ENCODE data around the gene ADPGK.

The ADPGK gene

DNA sequence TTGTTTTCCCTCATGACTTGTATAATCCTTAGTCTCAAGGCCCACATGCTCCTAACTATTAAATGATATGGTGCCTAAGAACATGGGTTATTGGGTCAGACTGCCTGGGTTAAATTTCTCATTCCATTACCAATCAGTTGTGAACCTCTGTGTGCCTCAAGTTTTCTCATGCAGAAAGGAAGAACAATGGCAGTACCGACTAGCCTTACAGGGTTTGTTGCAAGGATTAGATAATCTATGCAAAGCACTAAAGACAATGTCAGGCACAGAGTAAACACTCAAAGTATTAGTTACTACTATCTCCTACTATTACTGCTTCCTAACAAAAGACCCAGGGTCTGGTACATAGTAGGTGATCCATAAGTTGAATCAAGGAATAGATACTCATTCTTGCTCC is 12.2 kb downstream of the ADPGK start:
- TF ChIP-seq, protein P1, sequence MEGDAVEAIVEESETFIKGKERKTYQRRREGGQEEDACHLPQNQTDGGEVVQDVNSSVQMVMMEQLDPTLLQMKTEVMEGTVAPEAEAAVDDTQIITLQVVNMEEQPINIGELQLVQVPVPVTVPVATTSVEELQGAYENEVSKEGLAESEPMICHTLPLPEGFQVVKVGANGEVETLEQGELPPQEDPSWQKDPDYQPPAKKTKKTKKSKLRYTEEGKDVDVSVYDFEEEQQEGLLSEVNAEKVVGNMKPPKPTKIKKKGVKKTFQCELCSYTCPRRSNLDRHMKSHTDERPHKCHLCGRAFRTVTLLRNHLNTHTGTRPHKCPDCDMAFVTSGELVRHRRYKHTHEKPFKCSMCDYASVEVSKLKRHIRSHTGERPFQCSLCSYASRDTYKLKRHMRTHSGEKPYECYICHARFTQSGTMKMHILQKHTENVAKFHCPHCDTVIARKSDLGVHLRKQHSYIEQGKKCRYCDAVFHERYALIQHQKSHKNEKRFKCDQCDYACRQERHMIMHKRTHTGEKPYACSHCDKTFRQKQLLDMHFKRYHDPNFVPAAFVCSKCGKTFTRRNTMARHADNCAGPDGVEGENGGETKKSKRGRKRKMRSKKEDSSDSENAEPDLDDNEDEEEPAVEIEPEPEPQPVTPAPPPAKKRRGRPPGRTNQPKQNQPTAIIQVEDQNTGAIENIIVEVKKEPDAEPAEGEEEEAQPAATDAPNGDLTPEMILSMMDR (IDR thresholded peaks at IDR 0.05; ENCODE audit: control insufficient read depth, extremely low read depth, insufficient read depth): no peak
- no peak for DNase-seq (ENCODE audit: low read depth)
- no peak overlapping the region for H3K4me3 ChIP-seq (ENCODE audit: low read depth, low read length)

DNA sequence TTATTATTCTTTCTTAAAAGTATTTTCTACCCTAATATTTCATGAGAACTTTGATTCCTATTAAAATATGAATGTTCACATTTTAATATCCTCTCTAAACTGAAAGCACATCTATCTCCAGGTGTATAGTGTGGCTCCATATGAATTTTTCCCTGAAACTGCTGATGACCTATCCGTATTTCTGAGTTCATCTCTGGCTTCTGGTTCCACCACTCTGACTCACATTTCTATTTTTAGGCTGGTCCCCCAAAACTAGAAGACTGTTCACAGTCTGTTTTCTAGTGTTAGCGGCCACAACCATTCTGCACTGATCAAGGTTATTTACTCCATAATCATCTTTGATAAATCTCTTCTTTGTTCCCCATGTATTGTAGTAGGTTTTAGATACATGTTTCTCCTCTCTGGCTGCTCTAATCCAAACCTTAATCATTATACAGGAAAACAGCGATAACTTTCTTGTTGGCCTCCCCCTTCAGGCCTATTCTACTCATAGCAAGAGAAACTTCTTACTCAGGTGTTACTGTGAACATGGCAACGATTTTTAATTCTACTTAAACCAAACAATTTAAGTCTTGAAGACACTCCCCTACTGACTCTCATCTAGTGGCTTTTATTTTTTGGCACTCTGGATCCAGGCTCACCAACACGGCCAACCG is 12.8 kb downstream of the ADPGK start:
- H3K4me3 ChIP-seq (ENCODE audit: low read depth, low read length): no peak overlapping the region
- TF ChIP-seq, protein P1 (IDR thresholded peaks at IDR 0.05; ENCODE audit: control insufficient read depth, extremely low read depth, insufficient read depth): no peak; the same call in 1 of the 2 replicates
- no peak for DNase-seq (ENCODE audit: low read depth)

DNA sequence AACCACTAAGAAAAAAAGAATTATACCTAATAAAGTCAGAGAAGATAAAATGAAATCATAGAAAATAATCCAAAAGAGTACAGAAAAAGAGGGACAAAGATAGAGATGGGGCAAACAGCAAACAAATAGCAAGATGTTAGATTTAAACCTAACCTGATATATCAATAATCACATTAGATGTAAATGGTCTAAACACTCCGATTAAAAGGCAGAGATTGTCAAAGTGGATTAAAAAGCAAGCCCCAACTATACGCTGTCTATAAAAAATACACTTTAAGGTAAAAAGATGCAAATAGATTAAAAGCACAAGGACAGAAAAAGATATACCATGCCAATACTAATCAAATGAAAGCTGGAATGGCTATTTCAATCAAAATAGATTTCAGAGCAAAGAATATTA is 16.8 kb downstream of the ADPGK start:
- TF ChIP-seq, protein P1 (IDR thresholded peaks at IDR 0.05; ENCODE audit: control insufficient read depth, extremely low read depth, insufficient read depth): no peak
- no peak overlapping the region for H3K4me3 ChIP-seq (ENCODE audit: low read depth, low read length)
- DNase-seq (ENCODE audit: low read depth): no peak

DNA sequence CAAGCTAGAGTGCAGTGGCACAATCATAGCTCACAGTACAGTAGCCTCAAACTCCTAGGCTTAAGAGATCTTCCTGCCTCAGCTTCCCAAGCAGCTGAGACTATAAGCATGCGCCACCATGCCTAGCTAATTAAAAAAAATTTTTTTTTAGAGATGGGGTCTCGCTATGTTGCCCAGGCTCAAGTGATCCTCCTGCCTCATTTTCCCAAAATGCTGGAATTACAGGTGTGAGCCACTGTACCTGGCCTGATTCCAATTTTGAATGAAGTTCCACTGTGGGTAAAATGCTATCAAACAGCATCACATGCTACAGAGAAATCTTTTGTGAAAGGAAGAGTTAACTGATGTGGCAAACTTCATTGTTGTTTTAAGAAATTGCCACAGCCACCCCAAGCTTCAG is 17.5 kb downstream of the ADPGK start:
- DNase-seq (ENCODE audit: low read depth): no peak
- TF ChIP-seq, protein P1 (IDR thresholded peaks at IDR 0.05; ENCODE audit: control insufficient read depth, extremely low read depth, insufficient read depth): no peak
- no peak overlapping the region for H3K4me3 ChIP-seq (ENCODE audit: low read depth, low read length)

DNA sequence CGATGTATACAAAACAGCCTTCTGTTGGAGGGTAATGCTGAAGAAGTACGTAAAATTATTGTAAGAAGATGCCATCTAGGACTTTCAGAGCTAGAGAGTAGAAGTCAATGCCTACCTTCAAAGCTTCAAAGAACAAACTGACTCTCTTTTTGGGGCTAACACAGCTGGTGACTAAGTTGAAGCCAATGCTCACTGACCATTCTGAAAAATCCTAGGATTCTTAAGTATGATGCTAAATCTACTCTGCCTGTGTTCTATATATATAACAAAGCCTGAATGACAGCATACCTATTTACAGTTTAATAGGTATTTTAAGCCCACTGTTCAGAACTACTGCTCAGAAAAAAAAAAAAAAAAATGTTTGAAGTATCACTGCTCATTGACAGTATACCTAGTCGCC is 18.9 kb downstream of the ADPGK start:
- no peak for DNase-seq (ENCODE audit: low read depth)
- TF ChIP-seq, protein P1 (IDR thresholded peaks at IDR 0.05; ENCODE audit: control insufficient read depth, extremely low read depth, insufficient read depth): no peak
- H3K4me3 ChIP-seq (ENCODE audit: low read depth, low read length): no peak overlapping the region

DNA sequence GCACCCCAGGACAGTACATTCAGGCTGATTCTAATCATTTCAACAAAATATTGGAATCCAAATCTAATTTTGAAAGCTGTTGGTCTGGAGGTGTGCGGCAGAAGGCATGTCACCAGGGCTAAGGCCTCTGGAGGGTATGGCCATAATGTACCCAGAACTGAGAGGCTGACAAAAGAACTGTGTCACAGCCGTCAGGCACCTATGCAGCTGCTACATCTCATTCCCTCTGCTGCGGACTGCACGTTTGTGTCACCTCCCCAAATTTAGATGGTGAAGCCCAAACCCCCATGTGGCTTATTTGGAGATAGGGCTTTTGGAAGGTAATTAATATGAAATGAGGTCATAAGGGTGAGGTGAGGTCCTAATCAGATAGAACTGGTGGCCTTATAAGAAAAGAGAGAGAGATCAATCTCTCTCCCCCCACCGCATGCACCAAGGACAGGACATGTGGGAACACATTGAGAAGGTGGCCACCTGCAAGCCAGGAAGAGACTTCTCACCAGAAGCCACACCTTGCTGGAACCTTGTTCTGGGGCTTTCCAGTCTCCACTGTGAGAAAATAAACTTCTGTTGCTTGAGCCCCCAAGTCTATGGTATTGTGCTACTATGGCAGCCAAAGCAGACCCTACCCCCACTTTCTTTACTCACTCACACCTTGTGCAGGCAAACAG is 22.8 kb downstream of the ADPGK start:
- TF ChIP-seq, protein P1 (IDR thresholded peaks at IDR 0.05; ENCODE audit: control insufficient read depth, extremely low read depth, insufficient read depth): no peak
- no peak overlapping the region for H3K4me3 ChIP-seq (ENCODE audit: low read depth, low read length)
- no peak for DNase-seq (ENCODE audit: low read depth)
